RKO (cell line): Measurements from ENCODE around the gene SEZ6L2.

Source experiments
- DNase-seq: peaks from one replicate; pipeline ENCODE4 v3.0.0-alpha.2; 2016; ENCODE audit warnings: low spot score

The SEZ6L2 gene

DNA sequence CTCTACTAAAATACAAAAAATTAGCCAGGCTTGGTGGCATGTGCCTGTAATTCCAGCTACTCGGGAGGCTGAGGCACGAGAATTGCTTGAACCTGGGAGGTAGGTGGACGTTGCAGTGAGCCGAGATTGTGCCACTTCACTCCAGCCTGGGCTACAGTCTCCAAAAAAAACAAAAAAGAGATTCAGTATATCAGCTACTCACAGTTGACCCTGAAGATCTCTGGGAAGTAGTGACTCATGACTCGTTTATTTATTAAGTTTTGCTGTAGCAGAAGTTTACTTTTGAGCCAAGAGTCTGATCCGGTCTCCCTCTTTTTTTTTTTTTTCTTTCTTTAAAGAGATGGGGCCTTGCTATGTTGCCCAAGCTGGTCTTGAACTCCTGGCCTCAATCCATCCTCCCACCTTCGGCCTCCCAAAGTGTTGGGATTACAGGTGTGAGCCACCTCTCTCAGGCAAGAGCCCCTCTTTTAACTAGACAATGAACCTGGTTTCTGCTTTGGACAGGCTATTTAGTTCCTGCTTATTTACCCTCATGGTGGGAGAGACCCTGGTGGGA is 74.7 kb downstream of the SEZ6L2 start:
- DNase-seq, result peak; percentile 55

DNA sequence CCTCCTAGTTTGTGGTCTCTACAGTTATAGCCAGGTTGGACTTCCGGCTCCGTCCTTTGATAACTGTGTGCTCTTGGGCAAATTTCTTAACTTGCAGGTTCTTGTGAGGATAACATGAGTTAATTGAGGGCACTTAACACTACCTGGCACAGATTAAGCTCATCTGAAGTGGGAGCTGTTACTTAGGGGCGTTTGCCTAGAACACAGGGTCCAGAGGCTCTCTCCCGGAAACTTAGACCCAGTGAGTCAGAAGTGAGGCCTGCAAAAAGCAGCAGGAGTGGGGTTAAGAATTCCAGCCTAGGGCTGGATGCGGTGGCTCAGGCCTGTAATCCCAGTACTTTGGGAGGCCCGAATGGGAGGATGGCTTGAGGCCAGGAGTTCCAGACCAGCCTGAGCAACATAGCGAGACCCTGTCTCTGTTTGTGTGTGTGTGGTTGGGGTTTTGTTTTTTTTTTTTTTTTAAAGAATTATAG is 77.7 kb downstream of the SEZ6L2 start:
- DNase-seq, result peak; percentile 57
